Spleen (tissue), 11 donors: ENCODE results near the gene SORCS2. TPM values are rescaled to one million over a fixed set of nuclear protein-coding genes. Genes with fewer than 3 reads are reported as not detected.

Experiments
- DNase-seq: peaks from one replicate; pipeline ENCODE4 v3.0.0-alpha.2; 2020
- H3K27ac ChIP-seq, 8 donors: fragments of 200-600 bp; sonication (generic) in 7 of 8; 1 replicate in 4 of 8; 2 replicates in 4 of 8; pipeline versions ENCODE4 v1.5.0 to v1.8.0; 2016 to 2021; ENCODE audit warnings: inconsistent platforms in 4 of 8, mild to moderate bottlenecking in 4 of 8, moderate library complexity in 1 of 8
- H3K27me3 ChIP-seq, 7 donors: fragments of 200-600 bp; sonication (generic) in 6 of 7; replicated peaks in 1 of 7; 1 replicate in 4 of 7; 2 replicates in 3 of 7; pipeline versions ENCODE4 v1.5.0 to v1.8.0; 2016 to 2021; ENCODE audit warnings: inconsistent platforms in 3 of 7, mild to moderate bottlenecking in 1 of 7
- H3K36me3 ChIP-seq, 6 donors: fragments of 200-600 bp; sonication (generic) in 5 of 6; 1 replicate in 4 of 6; 2 replicates in 2 of 6; pipeline versions ENCODE4 v1.5.0 to v1.8.0; 2016 to 2021; ENCODE audit warnings: inconsistent platforms in 2 of 6
- H3K4me1 ChIP-seq, 6 donors: fragments of 200-600 bp; sonication (generic) in 5 of 6; 1 replicate in 3 of 6; 2 replicates in 3 of 6; pipeline versions ENCODE4 v1.5.0 to v1.8.0; 2016 to 2021; ENCODE audit warnings: inconsistent platforms in 3 of 6
- H3K4me3 ChIP-seq, 8 donors: fragments of 200-600 bp; sonication (generic) in 7 of 8; 1 replicate in 4 of 8; 2 replicates in 4 of 8; pipeline versions ENCODE4 v1.5.0 to v1.8.0; 2016 to 2021; ENCODE audit warnings: inconsistent platforms in 4 of 8, mild to moderate bottlenecking in 4 of 8, moderate library complexity in 2 of 8
- H3K9me3 ChIP-seq, 8 donors: fragments of 200-600 bp; sonication (generic) in 7 of 8; 1 replicate in 4 of 8; 2 replicates in 4 of 8; pipeline versions ENCODE4 v1.5.0 to v1.8.0; 2016 to 2021; ENCODE audit warnings: inconsistent platforms in 4 of 8
- POLR2A ChIP-seq, 3 donors: fragments of 450-650 bp; IDR thresholded peaks; one replicate each; pipeline ENCODE4 v1.5.1; 2017; ENCODE audit warnings: antibody characterized with exemption in 3 of 3, mild to moderate bottlenecking in 1 of 3
- POLR2AphosphoS5 ChIP-seq, 3 donors: sonication (generic); formaldehyde crosslinking; IDR thresholded peaks; one replicate each; pipeline ENCODE4 v1.5.1; 2017; ENCODE audit warnings: antibody characterized with exemption in 3 of 3
- WGBS, 5 donors: extraction: QIAGEN DNeasy Blood & Tissue Kit in 3 of 5; methylation state at CpG; one replicate each; pipeline versions ENCODE4 v1.1.5 to v1.1.7; 2013 to 2018; 5-methylcytosine and 5-hydroxymethylcytosine counted together
- intact Hi-C: fragments of 100-400 bp; cut with DNase I; formaldehyde crosslinking; loops from one replicate; pipeline ENCODE4 v1.15.0; 2023; ENCODE audit warnings: low total_unique reads
- polyA plus RNA-seq, 3 donors: library from polyadenylated mRNA; stranded (reverse); fragments of 200-250 nt; gene quantifications; one replicate each; pipeline ENCODE4 v1.2.1, GENCODE V29; 2013
- total RNA-seq, 7 donors: library from RNA; depleted of rRNA in 3 of 7; stranded (reverse); fragments of >200 nt in 3 of 7; fragmentation: NEBNext Ultra II Directional in 4 of 7; extraction: Animal tissue kit (Norgen Biotek cat#: 25700) in 4 of 7; gene quantifications; one replicate each; pipeline versions ENCODE4 v1.1.0 to v1.2.1, GENCODE V29; 2016 to 2021
- TF ChIP-seq, protein P1 (sequence below), 11 experiments: fragments of 200-600 bp in 7 of 11; fragments of 450-650 bp in 4 of 11; sonication (generic) in 4 of 11; IDR thresholded peaks in 8 of 11; conservative IDR thresholded peaks in 3 of 11; 1 replicate in 7 of 11; 2 replicates in 4 of 11; pipeline versions ENCODE4 v1.4.0 to v1.8.0; 2016 to 2021; ENCODE audit warnings: antibody characterized with exemption in 11 of 11, inconsistent platforms in 4 of 11, mild to moderate bottlenecking in 1 of 11
- donor health status: healthy with polysubstance abuse.
- donor health status: DM: no; HTN: no; CAD: no; lungs with moderate emphysema.
- donor health status: DM: no; HTN: no; CAD: no.
- donor health status: Bipolar disorder and iron deficiency.
- donor health status: healthy.
- donor health status: DM: no; HTN: no; CAD: no.
- donor health status: DM: yes; HTN: yes; CAD: no.

SORCS2 gene
- total and polyA plus RNA-seq, 10 donors, result 0.33 to 1.6 (median 0.60) TPM

- DNase-seq, result no peak
- Histone ChIP-seq H3K27me3 (peaks cover 0 to 46% (median 0%) of the 10 kb centered on the region in 7 donors), H3K27ac (no peak overlapping the region), H3K4me1 (no peaks in the 10 kb centered on the region), H3K4me3 (no peak overlapping the region), H3K9me3 (peaks cover 0 to 7% (median 5%) of the 10 kb centered on the region in 8 donors), H3K36me3 (no peaks in the 10 kb centered on the region)
- intact Hi-C loops, result no loop called here
- 64 to 78% (median 70%) methylated on average over 4 of the region's 4 CpGs for WGBS, 5 donors
- TF ChIP-seq, protein P1, sequence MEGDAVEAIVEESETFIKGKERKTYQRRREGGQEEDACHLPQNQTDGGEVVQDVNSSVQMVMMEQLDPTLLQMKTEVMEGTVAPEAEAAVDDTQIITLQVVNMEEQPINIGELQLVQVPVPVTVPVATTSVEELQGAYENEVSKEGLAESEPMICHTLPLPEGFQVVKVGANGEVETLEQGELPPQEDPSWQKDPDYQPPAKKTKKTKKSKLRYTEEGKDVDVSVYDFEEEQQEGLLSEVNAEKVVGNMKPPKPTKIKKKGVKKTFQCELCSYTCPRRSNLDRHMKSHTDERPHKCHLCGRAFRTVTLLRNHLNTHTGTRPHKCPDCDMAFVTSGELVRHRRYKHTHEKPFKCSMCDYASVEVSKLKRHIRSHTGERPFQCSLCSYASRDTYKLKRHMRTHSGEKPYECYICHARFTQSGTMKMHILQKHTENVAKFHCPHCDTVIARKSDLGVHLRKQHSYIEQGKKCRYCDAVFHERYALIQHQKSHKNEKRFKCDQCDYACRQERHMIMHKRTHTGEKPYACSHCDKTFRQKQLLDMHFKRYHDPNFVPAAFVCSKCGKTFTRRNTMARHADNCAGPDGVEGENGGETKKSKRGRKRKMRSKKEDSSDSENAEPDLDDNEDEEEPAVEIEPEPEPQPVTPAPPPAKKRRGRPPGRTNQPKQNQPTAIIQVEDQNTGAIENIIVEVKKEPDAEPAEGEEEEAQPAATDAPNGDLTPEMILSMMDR (IDR thresholded peaks at IDR 0.05 in 8 of 11, conservative IDR thresholded peaks at IDR 0.05 in 3 of 11), result no peak
- no peak for TF ChIP-seq POLR2A (IDR thresholded peaks at IDR 0.05)
- TF ChIP-seq POLR2AphosphoS5 (IDR thresholded peaks at IDR 0.05), result no peak
Observed at GRCh38 chr4:7253837-7254236, 61.5 kb downstream of the SORCS2 start.

DNA sequence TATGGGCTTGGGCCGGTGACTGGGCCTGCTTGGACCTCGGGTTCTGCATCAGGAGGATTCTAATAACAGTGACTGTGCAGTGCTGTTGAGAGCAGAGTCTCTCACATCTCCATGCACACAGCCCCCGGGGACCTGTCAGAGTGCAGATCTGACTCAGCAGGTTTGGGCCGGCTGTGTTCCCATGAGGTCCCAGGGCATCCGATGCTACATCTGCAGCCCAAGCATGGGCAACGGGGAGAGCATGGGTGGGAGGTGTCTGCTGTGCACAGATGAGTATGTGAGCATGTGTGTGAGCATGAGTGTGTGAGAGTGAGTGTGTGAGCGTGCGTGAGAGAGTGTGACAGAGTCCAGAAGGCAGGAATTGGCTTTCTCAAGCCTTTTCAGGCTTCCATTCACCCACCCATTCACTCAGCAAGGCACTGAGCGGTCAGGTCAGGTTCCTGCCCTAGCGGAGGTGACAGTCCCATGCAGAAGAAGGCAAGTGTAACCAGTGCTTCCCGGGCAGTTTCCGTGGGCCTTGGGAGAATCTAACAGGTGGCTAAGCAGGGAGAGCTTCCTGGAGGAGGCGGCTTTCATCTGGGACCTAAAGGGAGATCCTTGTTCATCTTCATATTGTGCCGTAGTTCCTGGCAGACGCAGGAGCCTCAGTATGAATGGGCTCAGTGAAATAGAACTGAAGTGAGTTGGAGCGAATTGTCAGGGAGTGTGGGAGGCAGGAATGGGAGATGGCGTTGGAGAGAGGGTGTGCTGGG is 62.6 kb downstream of the SORCS2 start:
- 72 to 81% (median 78%) methylated on average over 17 of the region's 17 CpGs for WGBS, 5 donors
- Histone ChIP-seq H3K27me3 (peaks cover 0 to 54% (median 0%) of the 10 kb centered on the region in 7 donors), H3K9me3 (peaks cover 0 to 6% (median 0%) of the 10 kb centered on the region in 8 donors), H3K36me3 (no peaks in the 10 kb centered on the region), H3K4me3 (no peak overlapping the region), H3K4me1 (no peaks in the 10 kb centered on the region), H3K27ac (no peak overlapping the region)
- no peak for TF ChIP-seq POLR2A (IDR thresholded peaks at IDR 0.05)
- no peak for TF ChIP-seq POLR2AphosphoS5 (IDR thresholded peaks at IDR 0.05)
- TF ChIP-seq, protein P1 (IDR thresholded peaks at IDR 0.05 in 8 of 11, conservative IDR thresholded peaks at IDR 0.05 in 3 of 11), result no peak
- DNase-seq, result no peak
- intact Hi-C loops, result no loop called here

DNA sequence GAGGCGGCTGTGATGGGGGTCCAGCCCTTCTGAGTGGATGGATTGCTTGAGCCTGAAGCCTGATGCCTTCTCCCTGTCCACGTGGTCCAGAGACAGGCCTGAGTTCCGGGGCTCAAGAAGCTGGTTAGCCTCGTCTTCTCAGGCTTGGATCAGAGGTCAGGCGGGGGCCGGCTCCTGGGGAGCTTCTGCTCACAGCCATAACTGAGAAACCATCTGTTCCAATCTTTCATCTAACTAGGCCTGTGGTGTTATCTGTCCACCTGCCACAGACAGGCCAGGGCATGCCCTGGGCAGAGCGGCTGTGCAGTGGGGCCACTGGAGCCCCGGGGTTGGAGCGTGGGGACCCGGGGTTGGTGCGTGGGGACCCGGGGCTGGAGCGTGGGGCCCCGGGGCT is 63.1 kb downstream of the SORCS2 start:
- DNase-seq, result no peak
- H3K36me3 ChIP-seq, result no peaks in the 10 kb centered on the region
- no peaks in the 10 kb centered on the region for H3K4me1 ChIP-seq
- TF ChIP-seq POLR2AphosphoS5 (IDR thresholded peaks at IDR 0.05) (no peak), POLR2A (IDR thresholded peaks at IDR 0.05) (no peak)
- TF ChIP-seq, protein P1 (IDR thresholded peaks at IDR 0.05 in 8 of 11, conservative IDR thresholded peaks at IDR 0.05 in 3 of 11), result no peak
- H3K4me3 ChIP-seq, result no peak overlapping the region
- no peak overlapping the region for H3K27ac ChIP-seq
- H3K27me3 ChIP-seq, result peaks cover 0 to 60% (median 0%) of the 10 kb centered on the region in 7 donors
- peaks cover 0 to 6% (median 0%) of the 10 kb centered on the region in 8 donors for H3K9me3 ChIP-seq
- intact Hi-C loops, result no loop called here
- WGBS, 5 donors, result 84 to 91% (median 86%) methylated on average over 8 to 14 of the region's 14 CpGs

GRCh38 chr4:7255996-7256395 is 63.7 kb downstream of the SORCS2 start:
- no peak for DNase-seq
- intact Hi-C loops, result no loop called here
- Histone ChIP-seq H3K27ac (no peak overlapping the region), H3K4me3 (no peak overlapping the region), H3K36me3 (no peaks in the 10 kb centered on the region), H3K4me1 (no peaks in the 10 kb centered on the region), H3K27me3 (peaks cover 0 to 59% (median 0%) of the 10 kb centered on the region in 7 donors), H3K9me3 (peaks cover 0 to 6% (median 0%) of the 10 kb centered on the region in 8 donors)
- WGBS, 5 donors, result 69 to 83% (median 76%) methylated on average over 5 to 6 of the region's 6 CpGs
- TF ChIP-seq POLR2A (IDR thresholded peaks at IDR 0.05) (no peak), POLR2AphosphoS5 (IDR thresholded peaks at IDR 0.05) (no peak)
- TF ChIP-seq, protein P1 (IDR thresholded peaks at IDR 0.05 in 8 of 11, conservative IDR thresholded peaks at IDR 0.05 in 3 of 11), result no peak
